ENCODE measurements around the gene FAM3A. TPM values are rescaled to one million over a fixed set of nuclear protein-coding genes. Genes with fewer than 3 reads are reported as not detected.
"Not testable (repeated sequence)": the region's sequence is repeated elsewhere in the genome, so short reads cannot be mapped to it uniquely, and the experiment has no call there.

The FAM3A gene, protein sequence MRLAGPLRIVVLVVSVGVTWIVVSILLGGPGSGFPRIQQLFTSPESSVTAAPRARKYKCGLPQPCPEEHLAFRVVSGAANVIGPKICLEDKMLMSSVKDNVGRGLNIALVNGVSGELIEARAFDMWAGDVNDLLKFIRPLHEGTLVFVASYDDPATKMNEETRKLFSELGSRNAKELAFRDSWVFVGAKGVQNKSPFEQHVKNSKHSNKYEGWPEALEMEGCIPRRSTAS
- 36.8 and 39.5 TPM in 2 replicates for total RNA-seq (2022)
- percentile 52 among the genes with signal in this experiment for Bru-seq, nascent RNA
- BruChase-seq, experiment 1, labeled RNA remaining after a 6-hour chase = percentile 66 among the genes with signal in this experiment
- percentile 60 among the genes with signal in this experiment for BruChase-seq, experiment 2, labeled RNA remaining after a 2-hour chase
- long read RNA-seq, transcript FAM3A-215 (9 exons, 1,800 nt) = major isoform, 23 of 60 reads
- long read RNA-seq, transcript FAM3A-202 (10 exons, 1,712 nt) = minor isoform, 7 of 60 reads
- long read RNA-seq, partial matches to known transcripts = 6 of 60 reads
- long read RNA-seq, other reads (novel, unspliced or antisense) = 12 of 60 reads

DNA sequence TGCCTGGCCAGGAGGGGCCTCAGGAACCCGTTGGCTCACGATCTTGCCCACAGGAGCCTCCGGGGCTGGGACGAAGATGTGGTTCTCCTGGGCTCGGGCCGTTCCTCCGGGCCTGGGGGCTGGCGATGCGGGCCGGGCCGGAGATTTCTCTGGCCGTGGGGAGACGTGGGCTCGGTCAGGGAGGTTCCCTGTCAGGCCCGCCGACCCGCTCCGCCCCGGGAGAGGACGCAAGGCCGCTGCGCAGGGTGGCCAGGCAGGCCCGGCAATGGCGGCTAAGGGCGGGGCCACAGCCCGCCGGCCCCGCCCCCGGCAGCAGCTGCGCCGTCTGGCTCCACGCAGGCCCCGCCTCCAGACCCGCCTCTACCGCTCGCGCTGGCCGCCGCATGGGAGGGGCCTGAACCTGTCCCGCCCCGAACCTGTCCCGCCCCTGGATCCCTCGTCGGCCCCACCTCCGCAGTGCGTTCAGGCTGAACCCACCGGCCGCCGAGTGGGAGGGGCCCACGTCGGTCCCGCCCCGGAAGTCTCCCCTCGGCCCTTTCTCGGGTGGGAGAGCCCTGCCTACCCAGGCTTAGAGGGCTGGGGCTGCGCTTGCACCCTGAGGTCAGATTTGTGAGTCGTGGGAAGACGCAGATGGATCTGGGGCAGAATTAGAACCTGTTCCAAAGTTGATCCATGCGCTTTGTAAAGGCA, at the start of gene FAM3A:
Gene FAM3A (minus strand): TSS at position 267 of the 690 bp plus-strand sequence. CDS start 460 bp downstream, outside the sequence.
- no TSS peak for BruUV-seq (replicated peaks)
- DNase-seq = peak; percentile 95
- no peaks in the 10 kb centered on the region for H3K27me3 Mint-ChIP-seq (ENCODE audit: unreplicated experiment)
- H3K36me3 Mint-ChIP-seq (ENCODE audit: insufficient read depth, unreplicated experiment) = peaks cover 22% of the 10 kb centered on the region
- peak within 1 kb of the TSS; percentile 77 for H3K27ac Mint-ChIP-seq (ENCODE audit: unreplicated experiment)
- H3K4me1 Mint-ChIP-seq (ENCODE audit: low read depth, unreplicated experiment) = peaks cover 6% of the 10 kb centered on the region
- CTCF ChIA-PET = no interaction called here
- H3K4me3 Mint-ChIP-seq (ENCODE audit: low read depth, unreplicated experiment) = peak within 1 kb of the TSS; percentile 81
- H3K9me3 Mint-ChIP-seq (ENCODE audit: low read depth, unreplicated experiment) = no peaks in the 10 kb centered on the region
- intact Hi-C loops (cut with micrococcal nuclease; ENCODE audit: unreplicated experiment) = no loop called here
- TF ChIP-seq, protein P1, sequence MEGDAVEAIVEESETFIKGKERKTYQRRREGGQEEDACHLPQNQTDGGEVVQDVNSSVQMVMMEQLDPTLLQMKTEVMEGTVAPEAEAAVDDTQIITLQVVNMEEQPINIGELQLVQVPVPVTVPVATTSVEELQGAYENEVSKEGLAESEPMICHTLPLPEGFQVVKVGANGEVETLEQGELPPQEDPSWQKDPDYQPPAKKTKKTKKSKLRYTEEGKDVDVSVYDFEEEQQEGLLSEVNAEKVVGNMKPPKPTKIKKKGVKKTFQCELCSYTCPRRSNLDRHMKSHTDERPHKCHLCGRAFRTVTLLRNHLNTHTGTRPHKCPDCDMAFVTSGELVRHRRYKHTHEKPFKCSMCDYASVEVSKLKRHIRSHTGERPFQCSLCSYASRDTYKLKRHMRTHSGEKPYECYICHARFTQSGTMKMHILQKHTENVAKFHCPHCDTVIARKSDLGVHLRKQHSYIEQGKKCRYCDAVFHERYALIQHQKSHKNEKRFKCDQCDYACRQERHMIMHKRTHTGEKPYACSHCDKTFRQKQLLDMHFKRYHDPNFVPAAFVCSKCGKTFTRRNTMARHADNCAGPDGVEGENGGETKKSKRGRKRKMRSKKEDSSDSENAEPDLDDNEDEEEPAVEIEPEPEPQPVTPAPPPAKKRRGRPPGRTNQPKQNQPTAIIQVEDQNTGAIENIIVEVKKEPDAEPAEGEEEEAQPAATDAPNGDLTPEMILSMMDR (IDR thresholded peaks at IDR 0.05; ENCODE audit: unreplicated experiment) = no peak

DNA sequence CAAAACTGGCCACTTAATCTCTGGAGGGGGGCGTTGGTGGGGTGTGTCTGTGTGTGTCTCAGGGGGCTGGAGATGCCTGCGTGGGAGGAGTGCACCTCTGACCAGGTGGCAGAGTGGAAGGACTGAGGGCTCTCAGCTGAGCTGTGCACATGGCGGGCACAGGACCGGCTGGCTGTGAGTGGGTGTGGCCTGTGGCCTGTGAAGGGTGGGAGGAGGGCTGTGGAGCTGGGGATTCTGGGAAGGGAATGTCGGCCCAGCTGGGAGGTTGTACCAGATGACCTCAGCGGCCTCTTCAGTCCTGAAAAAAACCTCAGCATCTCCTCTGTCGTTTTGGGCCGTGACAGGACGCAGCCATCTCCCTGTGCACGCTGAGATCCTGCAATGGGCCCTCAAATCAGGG, 46.3 kb upstream of the FAM3A start:
- H3K4me1 Mint-ChIP-seq (ENCODE audit: low read depth, unreplicated experiment); BruUV-seq (replicated peaks); DNase-seq; H3K4me3 Mint-ChIP-seq (ENCODE audit: low read depth, unreplicated experiment); CTCF ChIA-PET; H3K36me3 Mint-ChIP-seq (ENCODE audit: insufficient read depth, unreplicated experiment); intact Hi-C loops (cut with micrococcal nuclease; ENCODE audit: unreplicated experiment); H3K27me3 Mint-ChIP-seq (ENCODE audit: unreplicated experiment); H3K9me3 Mint-ChIP-seq (ENCODE audit: low read depth, unreplicated experiment); H3K27ac Mint-ChIP-seq (ENCODE audit: unreplicated experiment): not testable (repeated sequence)

DNA sequence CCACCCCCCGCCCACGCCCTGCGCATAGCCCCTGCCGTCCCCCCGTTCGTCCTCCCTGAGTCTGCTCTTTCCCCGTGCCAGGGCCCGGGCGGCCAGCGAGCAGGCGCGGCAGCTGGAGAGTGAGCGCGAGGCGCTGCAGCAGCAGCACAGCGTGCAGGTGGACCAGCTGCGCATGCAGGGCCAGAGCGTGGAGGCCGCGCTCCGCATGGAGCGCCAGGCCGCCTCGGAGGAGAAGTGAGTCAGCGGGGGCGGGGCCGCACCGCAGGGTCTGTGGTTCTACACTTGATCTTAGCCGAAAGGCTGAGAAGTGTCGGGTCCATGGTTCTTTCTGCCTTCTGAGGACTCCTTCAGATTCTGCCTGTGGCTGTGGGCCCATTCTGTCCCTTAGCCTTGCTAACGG, 44.3 kb upstream of the FAM3A start:
- CTCF ChIA-PET; H3K4me3 Mint-ChIP-seq (ENCODE audit: low read depth, unreplicated experiment); intact Hi-C loops (cut with micrococcal nuclease; ENCODE audit: unreplicated experiment); H3K36me3 Mint-ChIP-seq (ENCODE audit: insufficient read depth, unreplicated experiment); H3K27me3 Mint-ChIP-seq (ENCODE audit: unreplicated experiment); H3K9me3 Mint-ChIP-seq (ENCODE audit: low read depth, unreplicated experiment); DNase-seq; H3K4me1 Mint-ChIP-seq (ENCODE audit: low read depth, unreplicated experiment); BruUV-seq (replicated peaks); H3K27ac Mint-ChIP-seq (ENCODE audit: unreplicated experiment): not testable (repeated sequence)

DNA sequence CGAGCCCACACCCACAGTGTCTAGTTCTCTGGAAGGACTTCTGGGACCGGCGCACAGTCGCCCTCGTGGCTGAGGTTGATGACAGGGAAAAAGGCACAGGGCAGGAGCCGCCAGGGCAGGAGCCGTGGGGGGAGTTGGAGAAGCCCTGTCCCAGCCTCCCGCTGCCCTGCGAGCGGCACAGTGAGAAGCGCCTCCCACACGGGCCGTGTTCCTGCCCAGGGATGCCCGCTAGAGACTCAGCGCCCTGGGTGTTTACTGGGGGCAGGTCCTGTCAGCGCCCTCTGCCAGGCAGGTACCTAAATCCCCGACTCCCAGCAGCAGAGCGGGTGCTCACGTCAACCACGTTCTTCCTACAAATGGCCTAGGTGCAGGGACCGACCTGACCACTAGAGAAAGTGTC, 42.9 kb upstream of the FAM3A start:
- H3K4me3 Mint-ChIP-seq (ENCODE audit: low read depth, unreplicated experiment); BruUV-seq (replicated peaks); CTCF ChIA-PET: not testable (repeated sequence)

DNA sequence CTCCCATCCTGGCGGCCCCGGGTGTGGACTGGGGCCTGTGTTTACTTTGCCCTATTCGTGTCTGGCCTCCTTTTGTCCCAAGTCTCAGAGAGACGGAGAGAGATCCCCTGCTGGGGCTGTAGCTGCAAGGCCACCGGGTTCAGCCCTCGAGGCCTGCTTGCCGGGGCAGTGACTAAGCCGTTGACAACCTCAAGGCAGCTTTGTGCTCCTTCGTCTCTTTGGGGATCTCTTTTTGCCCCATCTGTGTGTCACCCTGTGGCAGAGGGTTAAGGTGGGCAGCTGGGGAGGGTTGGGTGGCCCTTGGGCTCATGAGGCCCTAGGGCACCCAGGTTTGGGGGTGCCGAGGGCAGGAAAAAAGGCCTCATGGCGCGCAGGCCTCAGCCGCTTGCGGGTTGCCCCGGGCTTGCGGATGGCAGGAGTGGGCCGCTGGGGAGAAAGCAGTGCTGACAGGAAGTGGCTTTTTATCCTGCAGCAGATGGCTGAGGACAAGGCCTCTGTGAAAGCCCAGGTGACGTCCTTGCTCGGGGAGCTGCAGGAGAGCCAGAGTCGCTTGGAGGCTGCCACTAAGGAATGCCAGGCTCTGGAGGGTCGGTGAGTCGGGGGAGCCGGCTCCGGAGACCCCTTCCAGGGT, 42.1 kb upstream of the FAM3A start:
- DNase-seq; CTCF ChIA-PET; H3K9me3 Mint-ChIP-seq (ENCODE audit: low read depth, unreplicated experiment); H3K27me3 Mint-ChIP-seq (ENCODE audit: unreplicated experiment); H3K27ac Mint-ChIP-seq (ENCODE audit: unreplicated experiment); H3K36me3 Mint-ChIP-seq (ENCODE audit: insufficient read depth, unreplicated experiment); intact Hi-C loops (cut with micrococcal nuclease; ENCODE audit: unreplicated experiment); H3K4me3 Mint-ChIP-seq (ENCODE audit: low read depth, unreplicated experiment); H3K4me1 Mint-ChIP-seq (ENCODE audit: low read depth, unreplicated experiment); BruUV-seq (replicated peaks): not testable (repeated sequence)

More for the DNA sequence above, 42.9 kb upstream of the FAM3A start:
- DNase-seq; H3K4me1 Mint-ChIP-seq (ENCODE audit: low read depth, unreplicated experiment); H3K27ac Mint-ChIP-seq (ENCODE audit: unreplicated experiment); intact Hi-C loops (cut with micrococcal nuclease; ENCODE audit: unreplicated experiment); H3K9me3 Mint-ChIP-seq (ENCODE audit: low read depth, unreplicated experiment); H3K36me3 Mint-ChIP-seq (ENCODE audit: insufficient read depth, unreplicated experiment); H3K27me3 Mint-ChIP-seq (ENCODE audit: unreplicated experiment): not testable (repeated sequence)

DNA sequence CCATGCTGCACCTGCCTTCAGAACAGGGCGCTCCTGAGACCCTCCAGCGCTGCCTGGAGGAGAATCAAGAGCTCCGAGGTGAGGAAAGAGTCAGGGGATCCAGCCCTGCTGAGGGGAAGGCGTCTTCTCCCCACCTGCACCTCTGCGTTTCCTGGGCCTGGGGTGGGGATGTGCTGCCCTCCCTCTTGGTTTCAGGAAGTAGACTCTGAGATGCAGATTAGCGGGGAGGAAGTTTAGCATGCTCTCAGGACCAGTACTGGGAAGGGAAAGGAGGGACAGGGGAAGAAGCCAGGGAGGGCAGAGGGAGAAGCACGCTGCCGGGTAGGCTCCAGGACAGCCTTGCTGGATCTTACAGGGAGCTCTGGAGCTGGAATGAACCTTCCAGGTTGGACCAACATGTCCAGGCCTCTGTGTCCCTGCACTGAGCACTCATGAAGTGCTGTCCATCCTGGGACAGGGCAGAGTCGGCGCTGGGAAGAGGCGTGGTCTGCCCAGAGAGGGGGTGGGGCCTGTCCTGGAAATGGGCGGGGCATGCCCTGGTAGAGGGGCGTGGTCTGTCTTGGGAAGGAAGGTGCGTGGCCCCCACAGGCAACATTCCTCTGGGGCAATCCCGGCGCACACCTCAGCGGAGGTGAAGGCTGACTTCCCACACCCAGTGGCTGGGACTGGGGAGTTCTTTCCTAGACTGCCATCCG, 36.2 kb upstream of the FAM3A start:
- Mint-ChIP-seq H3K36me3 (ENCODE audit: insufficient read depth, unreplicated experiment) (peaks cover 35% of the 10 kb centered on the region), H3K4me1 (ENCODE audit: low read depth, unreplicated experiment) (peaks cover 14% of the 10 kb centered on the region)
- BruUV-seq (replicated peaks); H3K9me3 Mint-ChIP-seq (ENCODE audit: low read depth, unreplicated experiment); CTCF ChIA-PET; H3K4me3 Mint-ChIP-seq (ENCODE audit: low read depth, unreplicated experiment); intact Hi-C loops (cut with micrococcal nuclease; ENCODE audit: unreplicated experiment); H3K27ac Mint-ChIP-seq (ENCODE audit: unreplicated experiment); DNase-seq; H3K27me3 Mint-ChIP-seq (ENCODE audit: unreplicated experiment): not testable (repeated sequence)
